HG03108 (cell line): ENCODE data around the gene PIK3C3.
A peak's percentile ranks its signal among the peaks of the same experiment; 100 is the strongest.
"Not testable (repeated sequence)": the region's sequence is repeated elsewhere in the genome, so short reads cannot be mapped to it uniquely, and the experiment has no call there.

ENCODE experiments used
- ATAC-seq: cut with Tn5 transposase; IDR thresholded peaks from one replicate; pipeline ENCODE4 v1.9.1; 2021; ENCODE audit warnings: moderate library complexity; ENCODE audit not compliant: unreplicated experiment

PIK3C3 gene

GRCh38 chr18:41965634-41966255, 10.7 kb downstream of the PIK3C3 start:
- no peak for ATAC-seq

DNA sequence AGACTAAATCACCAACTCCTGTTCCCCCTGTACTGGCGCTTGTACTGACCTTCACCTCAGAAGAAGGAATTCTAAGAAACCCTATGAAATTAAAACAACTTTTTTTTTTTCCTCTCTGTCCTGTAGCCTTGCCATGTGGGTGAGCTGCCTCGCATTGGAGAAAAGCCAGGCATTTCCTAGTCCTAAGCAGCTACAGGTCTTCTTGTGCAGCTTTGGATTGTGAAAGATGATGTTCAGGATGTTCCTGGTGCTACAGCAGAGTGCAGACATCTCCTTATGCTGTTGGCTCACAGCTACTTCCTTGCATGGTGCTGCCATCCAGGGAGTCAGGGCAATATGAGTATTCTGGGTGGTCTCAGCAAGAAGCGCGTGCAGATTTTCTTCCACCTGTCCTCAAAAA, 11.9 kb downstream of the PIK3C3 start:
- no peak for ATAC-seq

- no peak for ATAC-seq
These were observed 12.6 kb downstream of the PIK3C3 start for GRCh38 chr18:41967680-41968079.

DNA sequence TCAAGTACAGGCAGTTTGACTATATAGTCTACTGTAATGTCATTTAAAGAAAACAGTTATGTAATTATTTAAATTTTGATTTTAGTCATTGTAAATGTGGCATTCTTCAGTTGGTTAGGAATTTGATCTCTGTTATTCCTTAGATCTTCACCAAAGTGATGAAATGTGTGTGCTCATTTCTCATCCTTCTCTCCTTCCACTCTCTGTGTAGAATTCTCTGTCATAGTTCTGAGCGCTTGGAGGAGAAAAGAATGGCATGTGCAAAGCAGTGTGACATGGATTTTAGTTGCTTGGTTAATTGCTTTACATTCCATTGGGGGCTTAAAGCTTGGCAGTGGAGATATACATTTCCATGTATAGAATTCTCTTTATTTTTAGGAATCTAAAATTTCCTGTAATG, 14.8 kb downstream of the PIK3C3 start:
- no peak for ATAC-seq

- no peak for ATAC-seq
These were observed 17.3 kb downstream of the PIK3C3 start for GRCh38 chr18:41972067-41972925.

GRCh38 chr18:41973983-41974382, 18.9 kb downstream of the PIK3C3 start:
- peak; percentile 44 for ATAC-seq

DNA sequence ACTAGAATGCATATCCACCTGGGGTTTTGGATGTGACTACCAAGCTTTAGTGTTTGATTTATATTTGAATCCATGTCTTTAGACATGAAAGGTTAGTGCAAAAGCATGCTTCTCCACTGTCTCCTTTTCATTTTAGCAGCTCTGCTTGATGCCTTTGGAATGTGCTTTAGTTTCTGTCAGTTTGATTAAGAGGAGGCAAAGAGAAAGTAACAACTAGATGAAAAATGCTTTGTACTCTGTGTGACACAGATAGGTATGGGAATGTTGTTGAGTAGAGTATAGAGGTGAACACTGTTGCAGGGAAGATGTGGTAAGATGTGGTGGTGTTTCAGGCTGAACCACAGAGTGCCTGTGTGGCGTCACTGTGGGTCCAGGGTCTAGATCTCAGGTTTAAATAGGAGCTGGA, 19.8 kb downstream of the PIK3C3 start:
- ATAC-seq: no peak

GRCh38 chr18:41975284-41975683, 20.2 kb downstream of the PIK3C3 start:
- ATAC-seq: no peak

DNA sequence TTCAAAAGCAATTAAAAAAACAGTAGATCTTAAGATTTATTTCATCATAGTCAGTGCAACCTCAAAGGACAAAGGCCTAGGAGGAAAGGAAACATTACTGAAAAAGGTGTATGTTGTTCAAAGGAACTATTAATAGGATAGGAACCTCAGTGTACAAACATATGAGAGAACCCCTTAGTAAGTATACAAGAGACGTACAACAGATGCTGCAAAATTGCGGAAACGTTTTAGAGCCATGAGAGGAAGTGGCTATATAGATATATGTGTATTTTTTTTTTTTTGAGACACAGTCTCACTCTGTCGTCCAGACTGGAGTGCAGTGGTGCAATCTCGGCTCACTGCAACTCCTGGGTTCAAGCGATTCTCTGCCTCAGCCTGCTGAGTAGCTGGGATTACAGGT, 22.2 kb downstream of the PIK3C3 start:
- no peak for ATAC-seq

- peak; percentile 98 for ATAC-seq
These were observed 28.1 kb downstream of the PIK3C3 start for GRCh38 chr18:41982942-41983660.

DNA sequence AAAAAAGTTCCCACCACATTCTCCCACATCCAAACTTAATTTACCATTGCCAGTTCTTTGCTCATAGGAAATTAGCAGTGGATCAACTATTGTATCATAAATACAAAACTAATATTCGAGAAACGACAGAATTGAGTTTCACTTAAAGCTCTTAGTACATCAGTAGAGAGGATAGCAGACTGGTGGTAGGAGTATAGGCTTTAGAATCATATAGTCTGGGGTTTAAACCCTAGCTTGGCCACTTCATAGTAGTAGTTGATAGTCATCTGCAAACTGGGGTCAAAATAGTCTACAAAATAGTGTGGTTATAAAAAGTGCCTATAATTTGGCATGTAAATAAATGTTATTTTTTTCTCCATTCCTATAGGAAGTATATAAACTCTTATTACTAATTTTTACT, 30.9 kb downstream of the PIK3C3 start:
- no peak for ATAC-seq

GRCh38 chr18:41989508-41989907, 34.5 kb downstream of the PIK3C3 start:
- no peak for ATAC-seq

- ATAC-seq: peak; percentile 46
These were observed 37.0 kb downstream of the PIK3C3 start for GRCh38 chr18:41992066-41992465.

DNA sequence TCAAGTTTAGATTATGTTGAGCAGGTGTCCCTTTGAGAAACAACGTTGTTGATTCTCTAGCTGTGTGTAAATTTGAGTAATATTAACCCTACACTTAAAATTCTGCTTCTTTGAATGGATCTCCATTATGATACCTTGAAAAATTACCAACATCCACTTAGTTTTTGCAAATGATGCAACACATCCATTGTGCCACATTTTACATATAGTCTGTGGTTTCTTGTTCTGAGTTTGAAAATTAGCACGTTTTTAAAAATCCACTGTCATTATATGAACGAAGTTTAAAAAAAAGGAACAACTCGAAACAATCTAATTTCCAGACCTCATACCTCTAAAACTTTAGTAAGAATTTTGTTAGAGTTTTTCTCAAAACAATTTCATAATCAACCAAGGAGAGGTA, 37.7 kb downstream of the PIK3C3 start:
- ATAC-seq: no peak

DNA sequence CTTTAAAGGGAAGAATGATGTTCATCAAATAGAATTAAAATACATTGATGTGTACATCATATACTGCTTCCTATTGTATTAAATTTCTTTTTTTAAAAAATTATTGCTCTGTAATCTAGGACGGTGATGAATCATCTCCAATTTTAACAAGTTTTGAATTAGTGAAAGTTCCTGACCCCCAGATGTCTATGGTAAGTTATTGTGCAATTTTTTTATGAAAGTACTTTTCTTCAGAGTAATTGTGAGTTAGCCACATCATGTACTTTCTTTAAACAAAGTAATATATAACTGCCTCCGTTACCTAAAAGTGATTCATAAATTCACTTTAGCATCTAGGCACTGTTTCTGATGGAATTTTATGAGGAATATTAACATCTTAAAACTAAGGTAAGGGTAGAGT, 38.1 kb downstream of the PIK3C3 start:
- no peak for ATAC-seq

DNA sequence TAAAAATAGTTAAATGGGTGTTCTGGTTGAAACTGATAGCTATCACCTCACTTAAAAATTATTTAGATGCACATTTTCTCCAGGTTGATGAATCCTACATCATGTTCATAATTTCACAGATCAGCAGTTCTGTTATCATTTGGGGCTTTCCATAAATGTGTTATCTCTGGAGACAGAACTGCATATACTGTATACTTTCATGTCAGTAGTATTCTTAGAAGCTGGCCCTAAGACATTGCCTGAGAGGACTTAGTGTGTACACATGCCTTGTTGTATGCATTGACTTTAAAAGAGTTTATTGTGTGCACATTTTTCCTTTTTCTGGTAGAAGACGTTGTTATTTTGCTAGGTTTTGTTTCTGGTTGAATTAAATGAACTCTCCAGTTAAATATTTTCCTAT, 41.0 kb downstream of the PIK3C3 start:
- ATAC-seq: no peak

DNA sequence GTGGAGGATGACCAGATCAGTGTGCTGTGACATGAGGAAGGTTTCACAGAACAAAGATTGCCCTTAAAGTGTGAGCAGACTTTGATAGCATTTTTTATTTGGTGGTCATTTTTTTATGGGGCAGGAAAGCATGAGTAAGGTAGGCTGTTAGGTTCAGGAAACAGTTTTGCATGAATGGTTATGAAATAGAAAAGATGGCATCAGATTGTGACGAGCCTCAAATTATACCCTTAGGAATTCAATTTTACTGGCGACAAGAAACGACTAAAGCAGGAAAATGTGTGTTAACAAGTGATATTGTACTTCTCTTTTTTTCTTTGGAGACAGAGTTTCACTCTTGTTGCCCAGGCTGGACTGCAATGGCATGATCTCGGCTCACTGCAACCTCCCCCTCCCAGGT, 44.7 kb downstream of the PIK3C3 start:
- ATAC-seq: no peak

GRCh38 chr18:42001801-42002200, 46.8 kb downstream of the PIK3C3 start:
- ATAC-seq: no peak

- ATAC-seq: no peak
These were observed 49.6 kb downstream of the PIK3C3 start for GRCh38 chr18:42004653-42005052.

- ATAC-seq: no peak
These were observed 50.7 kb downstream of the PIK3C3 start for GRCh38 chr18:42005782-42006181.

DNA sequence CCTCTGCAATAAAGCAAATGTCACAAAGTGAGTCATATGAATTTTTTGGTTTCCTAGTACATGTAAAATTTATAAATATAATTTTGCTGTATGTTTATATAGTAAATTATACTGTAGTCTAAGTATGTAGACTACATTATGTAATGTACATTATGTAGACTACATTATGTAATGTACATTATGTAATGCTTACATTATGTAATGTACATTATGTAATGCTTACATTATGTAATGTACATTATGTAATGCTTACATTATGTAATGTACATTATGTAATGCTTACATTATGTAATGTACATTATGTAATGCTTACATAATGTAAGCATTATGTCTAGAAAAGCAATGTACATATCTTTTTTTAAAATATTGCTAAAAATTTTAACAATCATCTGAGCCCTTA, 54.4 kb downstream of the PIK3C3 start:
- not testable (repeated sequence) for ATAC-seq

DNA sequence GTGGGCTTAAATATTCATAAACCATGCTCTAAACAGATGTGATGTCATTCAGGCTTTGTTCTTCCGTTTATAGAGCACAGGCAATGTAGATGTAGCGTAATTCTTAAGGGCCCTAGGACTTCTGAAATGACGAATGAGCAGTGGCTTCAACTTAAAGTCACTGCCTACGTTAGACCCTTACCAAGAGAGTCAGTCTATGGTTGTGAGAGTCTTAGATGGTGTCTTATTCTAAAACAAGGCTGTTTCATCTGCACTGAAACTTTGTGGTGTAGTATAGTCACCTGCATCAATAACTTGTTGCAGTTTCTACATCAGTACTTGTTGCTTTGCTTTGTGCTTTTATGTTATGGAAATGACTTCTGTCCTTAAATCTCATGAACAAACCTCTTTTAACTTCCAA, 56.0 kb downstream of the PIK3C3 start:
- ATAC-seq: peak; percentile 98
